T47D (cell line): Measurements from ENCODE around the gene CNGA1.

Experiments
- DNase-seq, 2 experiments: peaks; one replicate each; pipeline versions ENCODE4 v3.0.0 to v3.0.0-alpha.2; 2011 to 2012; ENCODE audit warnings: low read depth in 1 of 2, low spot score in 1 of 2
- JUND ChIP-seq: IDR thresholded peaks from 2 replicates; pipeline ENCODE4 v1.6.1; 2012; ENCODE audit warnings: low read depth
- in situ Hi-C: cut with HindIII; loops from 2 replicates; pipeline ENCODE4 v1.10.0; 2016; ENCODE audit warnings: low sequenced_read_pairs, low pct_unique_long_range_greater_than_20kb

CNGA1 gene

GRCh38 chr4:48041535-48042137 lies 25.2 kb upstream of the CNGA1 start:
- TF ChIP-seq JUND, result no peak
- DNase-seq, result no peak
- in situ Hi-C loops, result no loop called here

GRCh38 chr4:48039561-48039960 lies 23.1 kb upstream of the CNGA1 start:
- DNase-seq, result no peak
- TF ChIP-seq JUND, result no peak
- in situ Hi-C loops, result no loop called here

- TF ChIP-seq JUND, result no peak
- in situ Hi-C loops, result no loop called here
- no peak for DNase-seq
Measured at GRCh38 chr4:48038666-48039065, 22.2 kb upstream of the CNGA1 start.

GRCh38 chr4:48037117-48037462 lies 20.6 kb upstream of the CNGA1 start:
- TF ChIP-seq JUND, result no peak
- no peak for DNase-seq
- in situ Hi-C loops, result no loop called here

- TF ChIP-seq JUND, result no peak
- no peak for DNase-seq
- in situ Hi-C loops, result no loop called here
Measured at GRCh38 chr4:48035952-48036351, 19.5 kb upstream of the CNGA1 start.

GRCh38 chr4:48033825-48034413 lies 17.4 kb upstream of the CNGA1 start:
- DNase-seq, result peak in 1 of 2 experiments; percentile 56
- in situ Hi-C loops, result no loop called here

GRCh38 chr4:48033412-48033811 lies 16.9 kb upstream of the CNGA1 start:
- in situ Hi-C loops, result no loop called here

More at GRCh38 chr4:48033825-48034413, 17.4 kb upstream of the CNGA1 start:
- TF ChIP-seq JUND, result no peak

GRCh38 chr4:48032721-48033120 lies 16.2 kb upstream of the CNGA1 start:
- in situ Hi-C loops, result no loop called here
- no peak for DNase-seq
- no peak for TF ChIP-seq JUND

More at GRCh38 chr4:48033412-48033811, 16.9 kb upstream of the CNGA1 start:
- no peak for TF ChIP-seq JUND
- no peak for DNase-seq

- TF ChIP-seq JUND, result no peak
- in situ Hi-C loops, result no loop called here
- DNase-seq, result no peak
Measured at GRCh38 chr4:48031802-48032525, 15.5 kb upstream of the CNGA1 start.

GRCh38 chr4:48030470-48030869 lies 14.0 kb upstream of the CNGA1 start:
- DNase-seq, result no peak
- in situ Hi-C loops, result no loop called here
- no peak for TF ChIP-seq JUND

GRCh38 chr4:48028696-48029095 lies 12.2 kb upstream of the CNGA1 start:
- in situ Hi-C loops, result no loop called here

GRCh38 chr4:48027653-48028052 lies 11.2 kb upstream of the CNGA1 start:
- no peak for DNase-seq
- in situ Hi-C loops, result no loop called here
- no peak for TF ChIP-seq JUND

More at GRCh38 chr4:48028696-48029095, 12.2 kb upstream of the CNGA1 start:
- TF ChIP-seq JUND, result no peak
- no peak for DNase-seq

- DNase-seq, result no peak
- no peak for TF ChIP-seq JUND
- in situ Hi-C loops, result no loop called here
Measured at GRCh38 chr4:48025005-48025404, 8.5 kb upstream of the CNGA1 start.
